ENCODE results near the gene ADIG.

- TF ChIP-seq CTCF (IDR thresholded peaks at IDR 0.05) (no peak), POLR2AphosphoS5 (IDR thresholded peaks at IDR 0.05) (no peak), POLR2A (IDR thresholded peaks at IDR 0.05) (no peak)
Observed at GRCh38 chr20:38591474-38592410, 10.7 kb downstream of the ADIG start.

All from sigmoid colon (tissue), 4 donors.